ENCODE measurements around the gene CGNL1. TPM values are rescaled to one million over a fixed set of nuclear protein-coding genes. Genes with fewer than 3 reads are reported as not detected.

The CGNL1 gene
- total and polyA plus RNA-seq, 8 donors: 7.3 to 35.8 (median 24.2) TPM

DNA sequence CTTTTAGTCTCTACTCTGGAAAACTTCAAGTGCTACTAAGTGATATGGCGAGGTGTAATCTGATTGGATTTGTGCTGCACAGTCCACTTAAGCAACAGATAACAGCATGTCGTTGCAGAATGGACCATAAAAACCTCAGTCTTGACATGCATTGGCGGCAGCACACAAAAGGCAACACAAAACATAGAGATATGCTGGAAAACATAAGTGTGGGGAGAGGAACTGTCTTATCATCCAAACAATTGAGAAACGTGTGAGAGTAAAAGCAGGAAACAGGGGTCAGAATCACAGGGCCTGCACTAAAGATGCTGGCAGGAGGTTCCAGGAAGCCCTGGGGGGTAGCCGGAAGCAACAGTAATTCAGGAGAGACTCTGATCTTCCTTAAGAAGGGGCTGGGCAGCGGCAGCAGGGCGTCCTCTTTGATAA, 82.1 kb downstream of the CGNL1 start:
- FAIRE-seq: no peak
- Histone ChIP-seq H3K27ac (no peak overlapping the region), H3K4me3 (no peak overlapping the region), H3K36me3 (peaks cover 0 to 7% (median 0%) of the 10 kb centered on the region in 3 donors), H3K9me3 (no peaks in the 10 kb centered on the region), H3K27me3 (no peaks in the 10 kb centered on the region), H3K4me1 (peaks cover 0 to 7% (median 0%) of the 10 kb centered on the region in 3 donors)
- TF ChIP-seq, protein P1, sequence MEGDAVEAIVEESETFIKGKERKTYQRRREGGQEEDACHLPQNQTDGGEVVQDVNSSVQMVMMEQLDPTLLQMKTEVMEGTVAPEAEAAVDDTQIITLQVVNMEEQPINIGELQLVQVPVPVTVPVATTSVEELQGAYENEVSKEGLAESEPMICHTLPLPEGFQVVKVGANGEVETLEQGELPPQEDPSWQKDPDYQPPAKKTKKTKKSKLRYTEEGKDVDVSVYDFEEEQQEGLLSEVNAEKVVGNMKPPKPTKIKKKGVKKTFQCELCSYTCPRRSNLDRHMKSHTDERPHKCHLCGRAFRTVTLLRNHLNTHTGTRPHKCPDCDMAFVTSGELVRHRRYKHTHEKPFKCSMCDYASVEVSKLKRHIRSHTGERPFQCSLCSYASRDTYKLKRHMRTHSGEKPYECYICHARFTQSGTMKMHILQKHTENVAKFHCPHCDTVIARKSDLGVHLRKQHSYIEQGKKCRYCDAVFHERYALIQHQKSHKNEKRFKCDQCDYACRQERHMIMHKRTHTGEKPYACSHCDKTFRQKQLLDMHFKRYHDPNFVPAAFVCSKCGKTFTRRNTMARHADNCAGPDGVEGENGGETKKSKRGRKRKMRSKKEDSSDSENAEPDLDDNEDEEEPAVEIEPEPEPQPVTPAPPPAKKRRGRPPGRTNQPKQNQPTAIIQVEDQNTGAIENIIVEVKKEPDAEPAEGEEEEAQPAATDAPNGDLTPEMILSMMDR (IDR thresholded peaks at IDR 0.05): no peak
- intact Hi-C loops (cut with DNase I): no loop called here
- no peak for ATAC-seq
- WGBS, 2 donors: 67 to 70% methylated on average over 7 of the region's 7 CpGs
- no peak for DNase-seq

DNA sequence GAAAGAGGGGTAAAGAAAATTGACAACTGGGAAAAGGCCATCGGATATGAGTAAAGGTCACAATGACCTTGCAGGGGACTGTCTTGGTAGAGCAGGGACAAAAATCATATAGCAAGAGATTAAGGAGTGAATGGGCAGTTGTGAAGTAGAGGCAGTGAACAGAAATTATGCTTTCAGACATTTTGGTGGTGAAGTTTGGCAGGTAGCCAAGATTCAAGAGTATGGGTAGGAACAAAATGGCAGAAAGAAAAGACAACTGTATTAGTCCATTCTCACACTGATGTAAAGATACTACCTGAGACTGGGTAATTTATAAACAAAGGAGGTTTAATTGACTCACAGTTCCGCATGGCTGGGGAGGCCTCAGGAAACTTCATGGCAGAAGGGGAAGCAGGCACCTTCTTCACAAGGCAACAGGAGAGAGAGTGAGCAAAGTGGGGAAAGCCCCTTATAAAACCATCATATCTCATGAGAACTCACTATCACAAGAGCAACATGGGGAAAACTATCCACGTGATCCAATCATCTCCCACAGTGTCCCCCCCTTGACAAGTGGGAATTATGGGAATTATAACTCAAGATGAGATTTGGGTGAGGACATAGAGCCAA, 84.0 kb downstream of the CGNL1 start:
- H3K27ac ChIP-seq: no peak overlapping the region
- WGBS, 2 donors: 96 to 97% methylated on average over 3 of the region's 3 CpGs
- no peak for FAIRE-seq

DNA sequence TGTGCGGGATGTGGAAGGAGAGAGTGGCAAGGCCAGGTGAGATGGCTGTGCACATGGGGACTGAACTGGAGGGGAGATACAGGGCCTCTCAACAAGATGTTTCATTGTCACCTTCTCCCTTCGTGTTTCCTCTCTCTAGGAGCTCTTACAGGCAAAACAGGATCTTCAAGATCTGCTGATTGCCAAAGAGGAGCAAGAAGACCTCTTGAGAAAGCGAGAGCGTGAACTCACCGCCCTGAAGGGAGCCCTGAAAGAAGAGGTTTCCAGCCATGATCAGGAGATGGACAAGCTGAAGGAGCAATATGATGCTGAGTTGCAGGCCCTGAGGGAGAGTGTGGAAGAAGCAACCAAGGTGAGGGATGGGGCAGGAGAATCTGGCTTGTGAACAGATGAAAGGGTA, 85.2 kb downstream of the CGNL1 start:
- DNase-seq (no peak), ATAC-seq (no peak), FAIRE-seq (no peak)
- no peaks in the 10 kb centered on the region for H3K4me1 ChIP-seq
- H3K27me3 ChIP-seq: no peaks in the 10 kb centered on the region
- WGBS, 2 donors: 94 to 95% methylated on average over 5 of the region's 5 CpGs
- H3K27ac ChIP-seq: no peak overlapping the region
- H3K9me3 ChIP-seq: no peaks in the 10 kb centered on the region
- peaks cover 0 to 7% (median 0%) of the 10 kb centered on the region in 3 donors for H3K36me3 ChIP-seq
- intact Hi-C loops (cut with DNase I): no loop called here
- H3K4me3 ChIP-seq: no peak overlapping the region
- TF ChIP-seq, protein P1 (IDR thresholded peaks at IDR 0.05): no peak

More for the DNA sequence above, 84.0 kb downstream of the CGNL1 start:
- no peaks in the 10 kb centered on the region for H3K4me1 ChIP-seq
- H3K27me3 ChIP-seq: no peaks in the 10 kb centered on the region
- intact Hi-C loops (cut with DNase I): no loop called here
- TF ChIP-seq, protein P1 (IDR thresholded peaks at IDR 0.05): no peak
- no peak for ATAC-seq
- no peak for DNase-seq
- H3K4me3 ChIP-seq: no peak overlapping the region
- no peaks in the 10 kb centered on the region for H3K9me3 ChIP-seq
- peaks cover 0 to 7% (median 0%) of the 10 kb centered on the region in 3 donors for H3K36me3 ChIP-seq

DNA sequence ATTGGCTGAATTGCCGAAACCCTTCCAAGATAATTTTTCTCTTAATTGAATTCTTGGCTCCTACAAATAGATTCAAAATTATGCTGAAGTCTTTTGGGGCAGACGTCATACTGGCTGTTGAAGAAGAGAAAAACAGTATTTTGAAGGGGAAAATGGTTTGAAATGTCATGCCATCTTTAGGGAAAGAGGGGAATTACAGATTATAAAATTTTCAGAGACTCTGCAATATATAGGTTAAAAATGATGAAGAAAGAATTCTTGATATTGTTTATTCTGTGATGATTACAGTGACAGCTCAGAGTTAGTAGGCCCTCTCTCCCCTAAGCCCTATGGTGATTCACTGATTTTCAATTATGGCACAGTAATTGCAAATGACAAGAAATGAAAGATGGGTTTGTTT, 86.1 kb downstream of the CGNL1 start:
- 50 to 51% methylated on average over 2 of the region's 2 CpGs for WGBS, 2 donors
- no peak overlapping the region for H3K27ac ChIP-seq
- intact Hi-C loops (cut with DNase I): no loop called here
- TF ChIP-seq, protein P1 (IDR thresholded peaks at IDR 0.05): no peak
- H3K9me3 ChIP-seq: no peaks in the 10 kb centered on the region
- no peak overlapping the region for H3K4me3 ChIP-seq
- no peaks in the 10 kb centered on the region for H3K27me3 ChIP-seq
- no peak for DNase-seq
- no peaks in the 10 kb centered on the region for H3K4me1 ChIP-seq
- no peak for FAIRE-seq
- peaks cover 0 to 7% (median 0%) of the 10 kb centered on the region in 3 donors for H3K36me3 ChIP-seq
- no peak for ATAC-seq

DNA sequence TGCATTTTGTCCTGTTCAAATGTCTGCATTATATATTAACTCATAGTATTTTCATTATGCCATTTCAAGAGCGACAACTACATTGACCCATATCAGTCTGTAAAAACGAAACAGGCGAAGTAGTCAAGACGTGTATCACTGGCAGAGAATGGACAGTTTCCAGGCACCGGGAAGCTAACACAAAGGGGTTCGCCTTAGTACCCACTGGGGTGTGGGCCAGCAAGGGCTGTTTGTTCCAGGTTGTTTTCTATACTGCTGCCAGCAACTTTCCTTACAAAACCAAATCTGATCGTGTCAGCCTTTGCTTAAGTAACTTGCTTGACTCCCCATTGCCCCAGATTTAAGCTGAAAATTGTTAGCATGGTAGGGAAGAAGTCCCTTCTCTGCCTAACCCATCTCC, 87.1 kb downstream of the CGNL1 start:
- H3K4me1 ChIP-seq: no peaks in the 10 kb centered on the region
- H3K36me3 ChIP-seq: peaks cover 0 to 7% (median 0%) of the 10 kb centered on the region in 3 donors
- TF ChIP-seq, protein P1 (IDR thresholded peaks at IDR 0.05): no peak
- 76 to 86% methylated on average over 7 of the region's 7 CpGs for WGBS, 2 donors
- H3K4me3 ChIP-seq: no peak overlapping the region
- no peak for DNase-seq
- FAIRE-seq: no peak
- no peak for ATAC-seq
- no peaks in the 10 kb centered on the region for H3K27me3 ChIP-seq
- no peaks in the 10 kb centered on the region for H3K9me3 ChIP-seq
- H3K27ac ChIP-seq: no peak overlapping the region
- intact Hi-C loops (cut with DNase I): no loop called here
